Measurements from ENCODE around the gene SEPHS2.

- peak; percentile 89 for TF ChIP-seq CTCF (IDR thresholded peaks at IDR 0.05)
- no peak for TF ChIP-seq EZH2 (IDR thresholded peaks at IDR 0.05)
- TF ChIP-seq EZH2phosphoT487 (IDR thresholded peaks at IDR 0.05): no peak
These were observed 36.3 kb downstream of the SEPHS2 start for GRCh38 chr16:30409125-30410060.
